GM21381 (cell line): ENCODE measurements around the gene LAMTOR5.
"Not testable (repeated sequence)": the region's sequence is repeated elsewhere in the genome, so short reads cannot be mapped to it uniquely, and the experiment has no call there.

Source experiments
- ATAC-seq: cut with Tn5 transposase; IDR thresholded peaks from one replicate; pipeline ENCODE4 v1.9.1; 2021; ENCODE audit warnings: mild to moderate bottlenecking, moderate library complexity; ENCODE audit not compliant: unreplicated experiment

Gene LAMTOR5

GRCh38 chr1:110428946-110429345, 21.5 kb upstream of the LAMTOR5 start:
- ATAC-seq, result no peak

GRCh38 chr1:110426854-110427253, 19.4 kb upstream of the LAMTOR5 start:
- no peak for ATAC-seq

- no peak for ATAC-seq
These were observed 18.2 kb upstream of the LAMTOR5 start for GRCh38 chr1:110425612-110426152.

- no peak for ATAC-seq
These were observed 17.5 kb upstream of the LAMTOR5 start for GRCh38 chr1:110424699-110425611.

- ATAC-seq, result no peak
These were observed 13.6 kb upstream of the LAMTOR5 start for GRCh38 chr1:110420874-110421793.

- ATAC-seq, result no peak
These were observed 12.6 kb upstream of the LAMTOR5 start for GRCh38 chr1:110420023-110420662.

- ATAC-seq, result no peak
These were observed 11.2 kb upstream of the LAMTOR5 start for GRCh38 chr1:110418729-110419128.

- ATAC-seq, result not testable (repeated sequence)
These were observed 5.6 kb upstream of the LAMTOR5 start for GRCh38 chr1:110413045-110413444.

GRCh38 chr1:110412576-110412975, 5.1 kb upstream of the LAMTOR5 start:
- ATAC-seq, result no peak

GRCh38 chr1:110411173-110411735, 3.8 kb upstream of the LAMTOR5 start:
- no peak for ATAC-seq

GRCh38 chr1:110409316-110409715, 1.8 kb upstream of the LAMTOR5 start:
- no peak for ATAC-seq

GRCh38 chr1:110408488-110408887, 994 bp upstream of the LAMTOR5 start:
- ATAC-seq, result no peak

- not testable (repeated sequence) for ATAC-seq
These were observed 1.1 kb downstream of the LAMTOR5 start for GRCh38 chr1:110406407-110406806.

GRCh38 chr1:110404401-110404800, 3.1 kb downstream of the LAMTOR5 start:
- no peak for ATAC-seq

- no peak for ATAC-seq
These were observed 3.7 kb downstream of the LAMTOR5 start for GRCh38 chr1:110403805-110404204.

GRCh38 chr1:110396259-110396958, 11.1 kb downstream of the LAMTOR5 start:
- ATAC-seq, result not testable (repeated sequence)

GRCh38 chr1:110394493-110394820, 13.0 kb downstream of the LAMTOR5 start:
- ATAC-seq, result no peak

- ATAC-seq, result no peak
These were observed 13.6 kb downstream of the LAMTOR5 start for GRCh38 chr1:110393691-110394492.

- no peak for ATAC-seq
These were observed 14.2 kb downstream of the LAMTOR5 start for GRCh38 chr1:110393286-110393685.
